Uterus (tissue), 2 donors: ENCODE data around the gene LASP1NB.

Experiments
- POLR2A ChIP-seq, 2 donors: fragments of 450-650 bp; IDR thresholded peaks; one replicate each; pipeline ENCODE4 v1.6.1; 2016; ENCODE audit warnings: antibody characterized with exemption in 2 of 2, mild to moderate bottlenecking in 1 of 2, moderate library complexity in 1 of 2
- TF ChIP-seq, protein P1 (sequence below), 4 experiments: fragments of 200-600 bp in 2 of 4; fragments of 450-650 bp in 2 of 4; sonication (generic) in 2 of 4; IDR thresholded peaks; one replicate each; pipeline ENCODE4 v1.5.1; 2016 to 2019; ENCODE audit warnings: antibody characterized with exemption in 4 of 4, mild to moderate bottlenecking in 2 of 4, moderate library complexity in 1 of 4

DNA sequence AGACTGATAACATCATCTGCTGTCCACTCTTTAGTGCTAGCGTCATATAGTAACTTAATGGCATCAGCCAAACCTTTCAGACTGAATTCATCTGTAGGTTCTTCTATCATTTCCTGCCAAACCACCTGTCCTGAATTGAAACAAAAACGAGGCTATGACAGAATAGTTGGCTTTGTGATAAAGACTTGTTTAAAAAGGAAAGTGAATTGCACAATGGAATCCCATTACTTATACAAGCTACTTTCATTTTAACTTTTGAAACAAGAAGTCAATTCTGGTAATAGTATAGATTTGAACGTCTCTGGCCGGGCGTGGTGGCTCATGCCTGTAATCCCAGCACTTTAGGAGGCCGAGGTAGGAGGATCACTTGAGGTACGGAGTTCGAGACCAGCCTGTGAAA, 18.2 kb downstream of the LASP1NB start:
- TF ChIP-seq, protein P1, sequence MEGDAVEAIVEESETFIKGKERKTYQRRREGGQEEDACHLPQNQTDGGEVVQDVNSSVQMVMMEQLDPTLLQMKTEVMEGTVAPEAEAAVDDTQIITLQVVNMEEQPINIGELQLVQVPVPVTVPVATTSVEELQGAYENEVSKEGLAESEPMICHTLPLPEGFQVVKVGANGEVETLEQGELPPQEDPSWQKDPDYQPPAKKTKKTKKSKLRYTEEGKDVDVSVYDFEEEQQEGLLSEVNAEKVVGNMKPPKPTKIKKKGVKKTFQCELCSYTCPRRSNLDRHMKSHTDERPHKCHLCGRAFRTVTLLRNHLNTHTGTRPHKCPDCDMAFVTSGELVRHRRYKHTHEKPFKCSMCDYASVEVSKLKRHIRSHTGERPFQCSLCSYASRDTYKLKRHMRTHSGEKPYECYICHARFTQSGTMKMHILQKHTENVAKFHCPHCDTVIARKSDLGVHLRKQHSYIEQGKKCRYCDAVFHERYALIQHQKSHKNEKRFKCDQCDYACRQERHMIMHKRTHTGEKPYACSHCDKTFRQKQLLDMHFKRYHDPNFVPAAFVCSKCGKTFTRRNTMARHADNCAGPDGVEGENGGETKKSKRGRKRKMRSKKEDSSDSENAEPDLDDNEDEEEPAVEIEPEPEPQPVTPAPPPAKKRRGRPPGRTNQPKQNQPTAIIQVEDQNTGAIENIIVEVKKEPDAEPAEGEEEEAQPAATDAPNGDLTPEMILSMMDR (IDR thresholded peaks at IDR 0.05): no peak
- TF ChIP-seq POLR2A (IDR thresholded peaks at IDR 0.05): no peak
